Colonic mucosa (tissue), 4 donors: ENCODE data around the gene OGFOD1. TPM values are rescaled to one million over a fixed set of nuclear protein-coding genes. Genes with fewer than 3 reads are reported as not detected.

Experiments used
- DNase-seq: peaks from one replicate; pipeline ENCODE4 v3.0.0-alpha.2; 2020
- H3K27ac ChIP-seq: fragments of 200-600 bp; one replicate; pipeline ENCODE4 v1.8.0; 2021
- H3K27me3 ChIP-seq: fragments of 200-600 bp; one replicate; pipeline ENCODE4 v1.8.0; 2021
- H3K36me3 ChIP-seq: fragments of 200-600 bp; one replicate; pipeline ENCODE4 v1.8.0; 2021
- H3K4me1 ChIP-seq: fragments of 200-600 bp; one replicate; pipeline ENCODE4 v1.8.0; 2021; ENCODE audit warnings: mild to moderate bottlenecking
- H3K4me3 ChIP-seq: fragments of 200-600 bp; one replicate; pipeline ENCODE4 v1.8.0; 2021
- H3K9ac ChIP-seq, 2 donors: one replicate each; pipeline ENCODE4 v1.7.0; 2013; ENCODE audit warnings: control low read depth in 2 of 2, low read depth in 2 of 2, low read length in 2 of 2
- H3K9me3 ChIP-seq: fragments of 200-600 bp; one replicate; pipeline ENCODE4 v1.8.0; 2021
- intact Hi-C: fragments of 100-400 bp; cut with DNase I; formaldehyde crosslinking; loops from one replicate; pipeline ENCODE4 v1.14.1; 2022
- total RNA-seq, 2 donors: library from RNA; stranded (reverse); fragmentation: NEBNext Ultra II Directional in 1 of 2; extraction: Animal tissue kit (Norgen Biotek cat#: 25700) in 1 of 2; gene quantifications; one replicate each; pipeline ENCODE4 v1.2.1, GENCODE V29; 2021
- TF ChIP-seq, protein P1 (sequence below): fragments of 200-600 bp; IDR thresholded peaks from one replicate; pipeline ENCODE4 v1.8.0; 2022; ENCODE audit warnings: antibody characterized with exemption, mild to moderate bottlenecking
- donor health status: healthy.
- donor health status: DM: no; HTN: no; CAD: no.
- donor health status: DM: no; HTN: no; CAD: no.

OGFOD1 gene
- total RNA-seq, 2 donors from 2014 or later, result 20.3 to 33.0 TPM

GRCh38 chr16:56506941-56507340 lies 55.6 kb downstream of the OGFOD1 start:
- intact Hi-C loops, result no loop called here
- H3K36me3 ChIP-seq, result no peaks in the 10 kb centered on the region
- H3K27me3 ChIP-seq, result no peaks in the 10 kb centered on the region
- no peak for DNase-seq
- no peak overlapping the region for H3K27ac ChIP-seq
- no peaks in the 10 kb centered on the region for H3K9me3 ChIP-seq
- H3K9ac ChIP-seq, result no peak overlapping the region
- no peak overlapping the region for H3K4me3 ChIP-seq
- TF ChIP-seq, protein P1, sequence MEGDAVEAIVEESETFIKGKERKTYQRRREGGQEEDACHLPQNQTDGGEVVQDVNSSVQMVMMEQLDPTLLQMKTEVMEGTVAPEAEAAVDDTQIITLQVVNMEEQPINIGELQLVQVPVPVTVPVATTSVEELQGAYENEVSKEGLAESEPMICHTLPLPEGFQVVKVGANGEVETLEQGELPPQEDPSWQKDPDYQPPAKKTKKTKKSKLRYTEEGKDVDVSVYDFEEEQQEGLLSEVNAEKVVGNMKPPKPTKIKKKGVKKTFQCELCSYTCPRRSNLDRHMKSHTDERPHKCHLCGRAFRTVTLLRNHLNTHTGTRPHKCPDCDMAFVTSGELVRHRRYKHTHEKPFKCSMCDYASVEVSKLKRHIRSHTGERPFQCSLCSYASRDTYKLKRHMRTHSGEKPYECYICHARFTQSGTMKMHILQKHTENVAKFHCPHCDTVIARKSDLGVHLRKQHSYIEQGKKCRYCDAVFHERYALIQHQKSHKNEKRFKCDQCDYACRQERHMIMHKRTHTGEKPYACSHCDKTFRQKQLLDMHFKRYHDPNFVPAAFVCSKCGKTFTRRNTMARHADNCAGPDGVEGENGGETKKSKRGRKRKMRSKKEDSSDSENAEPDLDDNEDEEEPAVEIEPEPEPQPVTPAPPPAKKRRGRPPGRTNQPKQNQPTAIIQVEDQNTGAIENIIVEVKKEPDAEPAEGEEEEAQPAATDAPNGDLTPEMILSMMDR, result no peak
- no peaks in the 10 kb centered on the region for H3K4me1 ChIP-seq

GRCh38 chr16:56510544-56510943 lies 59.2 kb downstream of the OGFOD1 start:
- Histone ChIP-seq H3K4me1 (no peaks in the 10 kb centered on the region), H3K27me3 (no peaks in the 10 kb centered on the region), H3K9ac (no peak overlapping the region), H3K36me3 (no peaks in the 10 kb centered on the region), H3K4me3 (no peak overlapping the region), H3K9me3 (no peaks in the 10 kb centered on the region), H3K27ac (no peak overlapping the region)
- no peak for DNase-seq
- intact Hi-C loops, result loop anchor here (10.0 kb wide), 1 partner anchor 94 kb away; the partner anchor contains the start of gene MT2A
- TF ChIP-seq, protein P1, result no peak

DNA sequence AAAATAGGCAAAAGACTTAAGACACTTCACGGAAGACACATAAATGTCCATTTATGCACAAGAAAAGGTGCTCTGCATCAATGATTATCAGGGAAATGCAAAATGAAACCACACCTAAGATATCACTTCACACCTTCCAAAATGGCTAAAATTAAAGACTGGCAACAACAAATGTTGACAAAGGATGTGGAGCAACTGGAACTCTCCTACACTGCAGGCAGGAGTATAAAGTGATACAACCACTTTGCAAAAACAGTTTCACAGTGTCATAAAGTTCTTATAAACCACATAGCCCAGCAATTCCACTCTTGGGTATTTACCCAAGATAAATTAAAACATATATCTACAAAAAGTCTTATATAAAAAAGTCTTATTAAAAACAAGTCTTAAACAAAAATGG lies 60.7 kb downstream of the OGFOD1 start:
- Histone ChIP-seq H3K27me3 (no peaks in the 10 kb centered on the region), H3K27ac (no peak overlapping the region), H3K36me3 (no peaks in the 10 kb centered on the region), H3K4me1 (no peaks in the 10 kb centered on the region), H3K9ac (no peak overlapping the region), H3K9me3 (no peaks in the 10 kb centered on the region), H3K4me3 (no peak overlapping the region)
- intact Hi-C loops, result loop anchor here (10.0 kb wide), 1 partner anchor 93 kb away; the partner anchor contains the start of gene MT2A
- no peak for DNase-seq
- TF ChIP-seq, protein P1, result no peak

DNA sequence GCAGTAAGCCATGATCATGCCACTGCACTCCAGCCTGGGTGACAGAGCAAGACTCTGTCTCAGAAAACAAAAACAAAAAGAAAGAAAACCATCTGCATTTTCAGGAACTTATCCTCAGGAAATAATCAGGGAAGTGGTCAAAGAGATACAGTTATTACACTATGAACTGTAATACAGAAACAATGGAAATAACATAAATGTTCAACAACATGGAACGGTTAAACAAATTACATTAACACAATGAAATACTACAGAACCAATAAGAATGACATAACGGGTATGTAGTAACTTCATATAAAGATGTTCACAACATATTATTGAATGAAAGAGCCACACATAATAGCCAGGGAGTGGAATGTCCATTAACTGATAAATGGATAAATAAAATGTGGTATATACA lies 61.7 kb downstream of the OGFOD1 start:
- Histone ChIP-seq H3K4me1 (no peaks in the 10 kb centered on the region), H3K4me3 (no peak overlapping the region), H3K9ac (no peak overlapping the region), H3K9me3 (no peaks in the 10 kb centered on the region), H3K27me3 (no peaks in the 10 kb centered on the region), H3K36me3 (no peaks in the 10 kb centered on the region), H3K27ac (no peak overlapping the region)
- TF ChIP-seq, protein P1, result no peak
- intact Hi-C loops, result loop anchor here (10.0 kb wide), 1 partner anchor 92 kb away; the partner anchor contains the start of gene MT2A
- DNase-seq, result no peak

DNA sequence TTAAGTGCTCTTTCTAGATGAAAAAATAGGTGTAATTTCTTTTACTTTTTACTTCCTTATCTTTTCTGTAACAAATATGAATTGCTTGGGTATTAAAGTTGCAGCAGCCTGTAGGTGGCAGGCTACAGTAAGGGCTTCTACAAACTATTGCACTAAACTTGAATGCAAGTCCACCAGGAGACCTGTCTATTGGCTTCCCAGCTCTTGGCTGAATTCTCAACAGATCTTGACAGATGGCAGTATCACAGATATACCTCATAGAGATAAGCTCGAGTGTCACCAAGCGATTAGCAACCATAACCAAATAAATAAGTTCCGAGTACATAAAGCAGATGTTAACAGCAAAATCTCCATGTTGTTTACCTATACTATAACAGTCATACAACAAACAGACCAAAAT lies 62.6 kb downstream of the OGFOD1 start:
- intact Hi-C loops, result loop anchor here (10.0 kb wide), 1 partner anchor 91 kb away; the partner anchor contains the start of gene MT2A
- TF ChIP-seq, protein P1, result peak; percentile 55

More for the DNA sequence above, 62.6 kb downstream of the OGFOD1 start:
- Histone ChIP-seq H3K9ac (no peak overlapping the region), H3K27me3 (no peaks in the 10 kb centered on the region), H3K36me3 (no peaks in the 10 kb centered on the region), H3K4me1 (no peaks in the 10 kb centered on the region), H3K9me3 (no peaks in the 10 kb centered on the region), H3K4me3 (no peak overlapping the region), H3K27ac (no peak overlapping the region)
- peak; percentile 56 for DNase-seq
